GM12874 (cell line): ENCODE measurements around the gene LYG1.

Source experiments
- CTCF ChIP-seq: IDR thresholded peaks from 2 replicates; pipeline ENCODE4 v1.5.1; 2011; ENCODE audit warnings: low read depth, mild to moderate bottlenecking, control low read depth, low read length, moderate library complexity; ENCODE audit not compliant: insufficient read depth

Gene LYG1

GRCh38 chr2:99337113-99338028, 36.4 kb upstream of the LYG1 start, which contains the start of gene EIF5B:
Gene EIF5B (plus strand): TSS chr2:99337389. CDS start chr2:99337555, 166 bp downstream.
- peak; percentile 83 for TF ChIP-seq CTCF

- TF ChIP-seq CTCF: no peak
These were observed 35.8 kb upstream of the LYG1 start for GRCh38 chr2:99336804-99337112.

- TF ChIP-seq CTCF: no peak
These were observed 35.2 kb upstream of the LYG1 start, which contains the start of gene TXNDC9 for GRCh38 chr2:99335911-99336803. Gene TXNDC9 (minus strand): TSS chr2:99336333. CDS start chr2:99333210, 3,123 bp downstream.

GRCh38 chr2:99325384-99325783, 24.4 kb upstream of the LYG1 start:
- TF ChIP-seq CTCF: no peak

- no peak for TF ChIP-seq CTCF
These were observed 16.3 kb upstream of the LYG1 start for GRCh38 chr2:99317161-99317872.

GRCh38 chr2:99299580-99299979, 1.4 kb downstream of the LYG1 start:
- no peak for TF ChIP-seq CTCF
